BE2C (cell line): ENCODE data around the gene VAV3.

Experiments used
- DNase-seq: peaks from one replicate; pipeline ENCODE4 v3.0.0-alpha.2; 2020
- H3K27me3 ChIP-seq: fragments of 250-450 bp; sonication (Bioruptor Pico); 2 replicates; pipeline ENCODE4 v1.5.1; 2020; ENCODE audit warnings: mild to moderate bottlenecking
- H3K36me3 ChIP-seq: fragments of 250-450 bp; sonication (Bioruptor Pico); 2 replicates; pipeline ENCODE4 v1.5.1; 2020; ENCODE audit warnings: mild to moderate bottlenecking
- H3K4me1 ChIP-seq: fragments of 250-450 bp; sonication (Bioruptor Pico); 2 replicates; pipeline ENCODE4 v1.5.1; 2020
- H3K4me3 ChIP-seq: 2 replicates; pipeline ENCODE4 v1.5.1; 2011; ENCODE audit warnings: low read depth, low read length
- H3K9me3 ChIP-seq: fragments of 250-450 bp; sonication (Bioruptor Pico); 2 replicates; pipeline ENCODE4 v1.5.1; 2020
- TF ChIP-seq, protein P1 (sequence below): IDR thresholded peaks from 2 replicates; pipeline ENCODE4 v1.5.1; 2012; ENCODE audit warnings: mild to moderate bottlenecking, low read depth, low read length

The VAV3 gene

DNA sequence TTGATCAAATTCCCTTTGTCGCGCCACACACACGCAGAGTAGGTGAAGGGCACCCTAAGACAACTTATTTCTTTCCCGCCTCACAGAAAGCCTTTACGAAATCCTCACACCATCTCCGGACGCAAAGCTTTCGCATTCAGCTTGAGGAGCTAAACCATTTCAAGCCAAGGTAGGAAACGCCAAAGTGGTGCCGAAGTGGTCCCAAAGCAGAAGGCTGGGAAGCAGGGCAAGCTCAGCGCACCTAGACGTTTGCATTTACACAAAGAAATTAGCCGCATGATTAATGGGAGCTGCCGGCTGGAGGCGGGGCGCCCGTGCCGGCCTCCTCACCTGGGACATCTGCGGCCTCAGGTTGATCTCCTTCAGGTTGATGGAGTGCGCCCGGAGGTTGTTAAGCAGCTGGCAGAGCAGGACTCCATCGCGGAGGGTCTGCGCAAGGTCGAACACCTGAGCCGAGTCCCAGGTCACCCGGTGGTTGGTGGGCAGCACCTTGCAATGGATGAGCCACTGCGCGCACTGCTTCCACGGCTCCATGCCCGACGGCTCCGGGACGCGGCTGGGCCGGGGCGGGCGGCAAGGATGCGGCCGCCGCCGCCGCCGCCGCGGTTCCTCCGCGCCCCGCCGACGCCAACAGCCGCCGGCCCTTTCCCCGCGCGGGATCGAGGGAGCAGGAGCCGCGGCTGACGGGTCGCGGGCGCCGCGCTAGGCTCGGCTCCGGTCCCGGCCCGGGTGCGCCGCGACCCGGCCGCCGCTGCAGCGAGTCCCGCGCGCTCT is 457 bp downstream of the VAV3 start:
- H3K4me3 ChIP-seq = no peak overlapping the region
- no peaks in the 10 kb centered on the region for H3K36me3 ChIP-seq
- TF ChIP-seq, protein P1, sequence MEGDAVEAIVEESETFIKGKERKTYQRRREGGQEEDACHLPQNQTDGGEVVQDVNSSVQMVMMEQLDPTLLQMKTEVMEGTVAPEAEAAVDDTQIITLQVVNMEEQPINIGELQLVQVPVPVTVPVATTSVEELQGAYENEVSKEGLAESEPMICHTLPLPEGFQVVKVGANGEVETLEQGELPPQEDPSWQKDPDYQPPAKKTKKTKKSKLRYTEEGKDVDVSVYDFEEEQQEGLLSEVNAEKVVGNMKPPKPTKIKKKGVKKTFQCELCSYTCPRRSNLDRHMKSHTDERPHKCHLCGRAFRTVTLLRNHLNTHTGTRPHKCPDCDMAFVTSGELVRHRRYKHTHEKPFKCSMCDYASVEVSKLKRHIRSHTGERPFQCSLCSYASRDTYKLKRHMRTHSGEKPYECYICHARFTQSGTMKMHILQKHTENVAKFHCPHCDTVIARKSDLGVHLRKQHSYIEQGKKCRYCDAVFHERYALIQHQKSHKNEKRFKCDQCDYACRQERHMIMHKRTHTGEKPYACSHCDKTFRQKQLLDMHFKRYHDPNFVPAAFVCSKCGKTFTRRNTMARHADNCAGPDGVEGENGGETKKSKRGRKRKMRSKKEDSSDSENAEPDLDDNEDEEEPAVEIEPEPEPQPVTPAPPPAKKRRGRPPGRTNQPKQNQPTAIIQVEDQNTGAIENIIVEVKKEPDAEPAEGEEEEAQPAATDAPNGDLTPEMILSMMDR = no peak
- H3K4me1 ChIP-seq = no peaks in the 10 kb centered on the region
- H3K9me3 ChIP-seq = no peaks in the 10 kb centered on the region
- peaks cover 46% of the 10 kb centered on the region for H3K27me3 ChIP-seq
- peak; percentile 11 for DNase-seq

GRCh38 chr1:107963601-107964335 is 1.2 kb downstream of the VAV3 start:
- H3K27me3 ChIP-seq = peaks cover 49% of the 10 kb centered on the region
- DNase-seq = no peak

DNA sequence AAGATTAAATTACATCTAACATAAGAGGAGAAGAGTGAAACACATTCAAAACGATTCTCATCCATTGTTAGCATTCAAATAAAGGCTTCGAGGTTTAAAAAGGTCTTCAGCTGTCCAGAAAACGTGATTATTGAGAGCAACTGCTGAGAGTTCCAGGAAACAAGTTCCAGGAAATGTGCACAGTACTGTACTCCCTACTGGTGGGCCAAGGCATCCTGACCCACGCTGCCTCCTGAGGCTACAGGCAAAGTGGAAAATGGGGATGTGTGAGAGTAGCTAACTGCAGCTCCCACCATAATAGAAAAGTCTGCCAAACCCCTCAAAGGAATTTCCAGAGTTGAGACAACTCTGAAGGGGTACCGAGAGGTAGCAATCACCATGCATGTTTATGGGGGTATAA is 2.0 kb downstream of the VAV3 start:
- Histone ChIP-seq H3K4me1 (no peaks in the 10 kb centered on the region), H3K27me3 (peaks cover 49% of the 10 kb centered on the region), H3K9me3 (no peaks in the 10 kb centered on the region), H3K4me3 (no peak overlapping the region), H3K36me3 (no peaks in the 10 kb centered on the region)
- TF ChIP-seq, protein P1 = no peak
- DNase-seq = no peak

More at GRCh38 chr1:107963601-107964335, 1.2 kb downstream of the VAV3 start:
- Histone ChIP-seq H3K36me3 (no peaks in the 10 kb centered on the region), H3K4me3 (no peak overlapping the region), H3K9me3 (no peaks in the 10 kb centered on the region), H3K4me1 (no peaks in the 10 kb centered on the region)
- TF ChIP-seq, protein P1 = no peak

- no peak for DNase-seq
- Histone ChIP-seq H3K4me3 (no peak overlapping the region), H3K9me3 (no peaks in the 10 kb centered on the region; the same call in 1 of the 2 replicates), H3K4me1 (no peaks in the 10 kb centered on the region), H3K27me3 (peaks cover 32% of the 10 kb centered on the region), H3K36me3 (no peaks in the 10 kb centered on the region)
- TF ChIP-seq, protein P1 = no peak
Observed at GRCh38 chr1:107954719-107955415, 10.1 kb downstream of the VAV3 start.

DNA sequence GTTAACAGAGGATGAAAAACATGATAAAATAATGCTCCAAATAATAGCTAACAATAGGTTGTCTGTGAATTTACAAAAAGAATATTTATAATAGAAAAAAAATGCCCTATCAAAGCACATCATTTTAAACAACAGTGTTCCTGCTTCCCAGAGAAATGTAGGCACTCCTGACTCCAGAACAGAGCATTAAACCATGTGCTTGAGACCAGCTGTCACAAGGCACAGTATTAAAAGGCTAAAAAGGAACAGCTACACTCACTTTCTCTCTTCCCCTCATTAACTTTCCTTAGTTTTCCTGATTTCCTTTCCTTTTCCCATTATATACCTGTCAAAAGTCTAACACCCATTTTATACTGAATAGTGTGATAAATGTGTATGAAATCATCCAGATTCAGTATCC is 10.9 kb downstream of the VAV3 start:
- TF ChIP-seq, protein P1 = no peak
- Histone ChIP-seq H3K36me3 (no peaks in the 10 kb centered on the region), H3K4me1 (no peaks in the 10 kb centered on the region), H3K4me3 (no peak overlapping the region), H3K27me3 (peaks cover 26% of the 10 kb centered on the region), H3K9me3 (no peaks in the 10 kb centered on the region; the same call in 1 of the 2 replicates)
- no peak for DNase-seq
